ENCODE measurements around the gene UBE2G1.
A peak's percentile ranks its signal among the peaks of the same experiment; 100 is the strongest.
"Not testable (repeated sequence)": the region's sequence is repeated elsewhere in the genome, so short reads cannot be mapped to it uniquely, and the experiment has no call there.

The UBE2G1 gene

GRCh38 chr17:4375039-4375748 lies 8.7 kb upstream of the UBE2G1 start:
- H3K4me3 ChIP-seq (ENCODE audit: low read length), result no peak overlapping the region
- no peak for DNase-seq (ENCODE audit: low read depth)
- no peak for TF ChIP-seq CTCF (IDR thresholded peaks at IDR 0.05; ENCODE audit: insufficient read depth, low read depth, low read length, missing control alignments)

- no peak overlapping the region for H3K4me3 ChIP-seq (ENCODE audit: low read length)
- no peak for TF ChIP-seq CTCF (IDR thresholded peaks at IDR 0.05; ENCODE audit: insufficient read depth, low read depth, low read length, missing control alignments)
- no peak for DNase-seq (ENCODE audit: low read depth)
Measured at GRCh38 chr17:4369557-4370230, 3.2 kb upstream of the UBE2G1 start.

GRCh38 chr17:4368341-4368740 lies 1.9 kb upstream of the UBE2G1 start:
- no peak for DNase-seq (ENCODE audit: low read depth)
- TF ChIP-seq CTCF (IDR thresholded peaks at IDR 0.05; ENCODE audit: insufficient read depth, low read depth, low read length, missing control alignments), result no peak
- H3K4me3 ChIP-seq (ENCODE audit: low read length), result no peak overlapping the region

GRCh38 chr17:4367177-4367576 lies 702 bp upstream of the UBE2G1 start:
- DNase-seq (ENCODE audit: low read depth); H3K4me3 ChIP-seq (ENCODE audit: low read length): not testable (repeated sequence)

GRCh38 chr17:4365628-4366326 lies 698 bp downstream of the UBE2G1 start:
- H3K4me3 ChIP-seq (ENCODE audit: low read length), result peak overlapping the region; percentile 72
- peak; percentile 15 for DNase-seq (ENCODE audit: low read depth)
- no peak for TF ChIP-seq CTCF (IDR thresholded peaks at IDR 0.05; ENCODE audit: insufficient read depth, low read depth, low read length, missing control alignments)

- peak; percentile 93 for DNase-seq (ENCODE audit: low read depth)
- peak overlapping the region; percentile 72 for H3K4me3 ChIP-seq (ENCODE audit: low read length)
- TF ChIP-seq CTCF (IDR thresholded peaks at IDR 0.05; ENCODE audit: insufficient read depth, low read depth, low read length, missing control alignments), result no peak
Measured at GRCh38 chr17:4365103-4365627, 1.3 kb downstream of the UBE2G1 start.

GRCh38 chr17:4364622-4365041 lies 1.8 kb downstream of the UBE2G1 start:
- peak overlapping the region; percentile 72 for H3K4me3 ChIP-seq (ENCODE audit: low read length)
- TF ChIP-seq CTCF (IDR thresholded peaks at IDR 0.05; ENCODE audit: insufficient read depth, low read depth, low read length, missing control alignments), result no peak
- no peak for DNase-seq (ENCODE audit: low read depth)

Data from epithelial cell of esophagus (primary cell).